ENCODE data around the gene THSD7B.

GRCh38 chr2:136823291-136823690, 57.9 kb downstream of the THSD7B start:
- TF ChIP-seq GATA3 (IDR thresholded peaks at IDR 0.05; ENCODE audit: low read depth, low read length) (no peak), GATA2 (IDR thresholded peaks at IDR 0.05; ENCODE audit: low read depth, low read length) (no peak)
